Globus pallidus (tissue), 1 donor: ENCODE data around the gene NUP98.
"Not testable (repeated sequence)": the region's sequence is repeated elsewhere in the genome, so short reads cannot be mapped to it uniquely, and the experiment has no call there.

Experiments
- DNase-seq: peaks from one replicate; pipeline ENCODE4 v3.0.0-alpha.2; 2015; ENCODE audit warnings: low spot score

NUP98 gene

DNA sequence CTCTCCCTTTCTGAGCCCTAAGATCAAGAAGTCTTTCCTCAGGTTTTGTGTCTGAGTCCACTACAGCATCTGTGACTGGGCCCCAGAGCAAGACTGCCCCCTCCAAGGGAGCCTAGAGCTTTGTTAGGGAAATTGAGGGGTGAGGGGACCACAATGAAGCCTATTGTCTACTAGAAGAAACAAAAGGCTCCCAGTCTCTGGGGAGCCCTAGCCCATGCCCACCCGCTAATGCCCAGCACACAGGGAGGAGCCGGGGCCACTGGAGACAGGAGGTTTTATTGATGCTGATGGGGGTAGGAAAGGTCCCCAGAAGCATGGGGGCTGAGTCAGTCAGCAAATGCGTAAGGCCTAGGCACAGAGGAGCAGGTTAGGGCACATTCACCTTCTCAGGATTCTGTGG is 29.4 kb upstream of the NUP98 start:
- peak; percentile 98 for DNase-seq

DNA sequence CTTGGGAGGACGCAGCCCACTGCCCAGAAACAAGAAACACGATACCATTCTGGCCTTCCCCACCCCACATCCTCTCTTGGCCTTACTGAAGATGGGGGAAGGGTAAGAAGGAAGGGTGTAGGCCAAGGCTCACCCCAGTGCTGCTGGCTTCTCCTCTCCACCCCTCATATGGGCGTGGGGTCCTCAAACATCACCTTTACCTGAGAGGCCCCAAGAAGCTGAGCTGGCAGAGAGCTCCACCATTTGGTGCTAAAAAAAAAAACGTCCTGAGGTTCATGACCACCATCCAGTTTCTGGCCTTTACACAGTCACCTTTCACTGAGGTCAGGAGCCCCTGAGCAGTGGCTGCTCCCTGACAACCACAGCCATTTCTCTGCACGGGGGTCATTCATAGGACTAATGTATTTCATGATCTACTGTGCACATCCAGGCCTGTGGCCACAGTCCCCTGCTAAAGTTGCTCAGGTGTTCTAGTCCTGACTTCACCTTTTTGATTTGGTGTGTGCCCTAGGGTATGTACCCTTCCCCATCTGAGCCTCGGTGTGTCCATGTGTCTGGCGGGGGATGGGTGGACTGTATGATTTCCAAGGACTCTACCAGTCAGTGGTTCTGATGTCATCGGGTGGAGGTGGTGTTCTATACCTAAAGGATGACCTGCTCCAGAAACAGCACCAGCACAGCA is 28.3 kb upstream of the NUP98 start:
- DNase-seq = no peak

DNA sequence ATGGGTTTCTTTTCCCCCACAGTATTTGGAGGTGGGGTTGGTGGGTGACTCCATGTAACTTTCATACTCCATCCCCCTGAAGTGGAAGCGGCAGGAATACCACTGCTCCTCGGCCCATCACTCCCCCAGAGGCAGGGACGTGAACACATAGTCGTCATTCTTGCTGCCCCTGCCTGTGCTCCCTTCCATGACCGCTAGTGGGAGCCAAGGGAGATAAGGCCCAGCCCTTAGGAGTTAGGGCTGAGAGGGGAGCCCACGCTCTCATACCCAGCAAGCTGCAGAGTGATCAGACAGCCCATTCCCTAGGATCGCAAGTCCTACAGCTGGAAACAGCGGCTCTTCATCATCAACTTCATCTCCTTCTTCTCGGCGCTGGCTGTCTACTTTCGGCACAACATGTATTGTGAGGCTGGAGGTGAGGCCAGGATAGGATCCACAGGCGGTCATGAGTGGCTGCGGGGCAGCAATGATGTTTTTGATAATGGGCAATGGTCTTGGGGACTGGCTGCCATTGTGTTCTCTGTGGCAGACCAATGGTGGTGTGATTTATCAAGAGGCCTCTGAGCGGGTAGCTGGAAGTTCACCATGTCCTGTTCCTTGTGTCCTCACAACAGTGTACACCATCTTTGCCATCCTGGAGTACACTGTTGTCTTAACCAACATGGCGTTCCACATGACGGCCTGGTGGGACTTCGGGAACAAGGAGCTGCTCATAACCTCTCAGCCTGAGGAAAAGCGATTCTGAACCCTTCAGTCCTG is 27.5 kb upstream of the NUP98 start:
- DNase-seq = peak; percentile 86

DNA sequence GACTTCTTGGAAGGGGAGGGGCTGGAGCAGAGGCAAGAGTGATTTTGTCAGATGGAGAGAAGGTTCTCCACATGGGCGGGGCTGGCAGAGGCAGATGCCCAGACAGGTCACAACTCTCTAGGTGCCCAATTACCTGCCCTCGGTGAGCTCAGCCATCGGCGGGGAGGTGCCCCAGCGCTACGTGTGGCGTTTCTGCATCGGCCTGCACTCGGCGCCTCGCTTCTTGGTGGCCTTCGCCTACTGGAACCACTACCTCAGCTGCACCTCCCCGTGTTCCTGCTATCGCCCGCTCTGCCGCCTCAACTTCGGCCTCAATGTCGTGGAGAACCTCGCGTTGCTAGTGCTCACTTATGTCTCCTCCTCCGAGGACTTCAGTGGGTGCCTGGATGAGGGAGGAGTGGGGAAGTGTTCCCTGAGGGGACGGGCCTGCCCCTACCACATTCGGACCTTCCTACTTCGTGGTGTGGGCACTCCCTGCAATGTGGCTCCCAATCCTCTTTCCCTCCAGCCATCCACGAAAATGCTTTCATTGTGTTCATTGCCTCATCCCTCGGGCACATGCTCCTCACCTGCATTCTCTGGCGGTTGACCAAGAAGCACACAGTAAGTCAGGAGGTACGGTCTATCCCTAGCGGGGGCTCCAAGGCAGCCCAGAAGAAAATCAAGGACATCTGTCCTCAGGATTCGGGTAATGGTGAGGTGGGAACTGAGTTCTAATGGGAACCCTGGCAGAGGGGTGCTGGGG is 26.6 kb upstream of the NUP98 start:
- DNase-seq = no peak

DNA sequence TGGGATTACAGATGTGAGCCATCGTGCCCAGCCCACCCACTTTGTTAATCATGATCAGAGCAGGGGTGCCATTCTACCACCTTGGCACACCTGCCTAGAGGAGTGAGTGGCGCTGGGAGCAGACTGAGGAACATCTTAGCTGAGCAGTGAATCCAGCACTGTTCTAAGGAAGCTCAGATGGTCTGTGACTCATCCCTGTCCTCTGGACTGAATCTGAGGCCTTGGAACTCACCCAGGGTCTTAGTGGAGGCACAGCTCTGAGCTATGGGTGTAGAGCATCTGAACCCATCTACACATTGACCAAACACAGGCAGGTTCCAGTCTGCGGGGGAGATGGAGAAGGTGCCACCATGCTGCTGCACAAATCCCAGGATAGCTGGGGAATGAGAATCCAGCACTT is 25.9 kb upstream of the NUP98 start:
- no peak for DNase-seq

DNA sequence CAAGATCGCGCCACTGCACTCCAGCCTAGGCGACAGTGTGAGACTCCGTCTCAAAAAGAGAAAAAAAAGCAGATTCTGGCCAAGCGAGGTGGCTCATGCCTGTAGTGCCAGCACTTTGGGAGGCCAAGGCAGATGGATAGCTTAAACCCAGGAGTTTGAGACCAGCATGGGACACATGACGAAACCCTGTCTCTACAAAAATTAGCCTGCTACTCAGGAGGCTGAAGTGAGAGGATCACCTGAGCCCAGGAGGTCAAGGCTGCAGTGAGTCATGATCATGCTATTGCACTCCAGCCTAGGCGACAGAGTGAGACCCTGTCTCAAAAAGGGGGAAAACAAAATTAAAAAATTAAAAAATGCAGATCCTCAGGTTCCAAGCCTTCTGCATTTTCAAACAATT is 25.0 kb upstream of the NUP98 start:
- no peak for DNase-seq

DNA sequence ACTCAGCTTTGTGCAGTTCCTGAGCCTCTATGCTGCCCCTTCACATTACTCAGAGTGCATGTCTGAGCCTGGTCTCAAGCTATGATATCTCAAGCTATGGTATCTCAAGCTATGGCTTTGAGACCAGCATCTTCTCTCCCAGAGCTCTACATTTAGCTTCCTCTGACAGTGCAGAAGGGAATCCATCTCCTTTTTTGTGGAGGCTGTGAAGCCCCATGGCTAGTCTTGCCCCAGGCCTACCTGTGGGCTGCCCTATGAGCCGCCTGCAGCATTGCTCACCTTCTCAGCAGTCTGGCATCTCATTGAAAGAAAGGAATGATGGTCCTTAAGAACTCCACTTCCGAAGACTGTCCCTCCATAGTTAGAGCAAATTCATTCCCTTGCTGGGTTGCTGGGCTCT is 23.6 kb upstream of the NUP98 start:
- no peak for DNase-seq

DNA sequence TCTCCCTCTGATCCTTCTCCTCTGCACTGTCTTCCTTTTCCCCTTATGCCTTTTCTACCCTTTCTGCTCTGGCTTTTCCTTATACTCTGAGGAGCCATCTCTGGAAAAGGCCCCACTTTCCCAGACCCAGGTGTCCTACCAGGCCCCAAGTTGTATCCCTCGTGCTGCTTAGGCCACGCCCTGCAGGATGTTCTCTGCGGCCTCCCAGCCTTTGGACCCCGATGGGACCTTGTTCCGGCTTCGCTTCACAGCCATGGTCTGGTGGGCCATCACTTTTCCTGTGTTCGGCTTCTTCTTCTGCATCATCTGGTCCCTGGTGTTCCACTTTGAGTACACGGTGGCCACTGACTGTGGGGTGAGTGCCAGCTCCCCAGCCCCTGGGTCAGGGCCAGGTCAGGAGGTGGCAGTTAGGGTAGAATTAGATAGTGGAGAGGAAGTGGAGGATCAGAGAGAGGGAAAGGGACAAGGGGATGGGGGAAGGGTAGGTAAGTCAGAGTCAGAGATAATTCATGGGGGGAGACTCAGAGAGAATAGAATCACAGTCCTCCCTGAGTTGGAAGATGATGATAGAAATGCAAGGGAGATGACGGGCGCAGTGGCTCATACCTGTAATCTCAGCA is 19.9 kb upstream of the NUP98 start:
- no peak for DNase-seq

DNA sequence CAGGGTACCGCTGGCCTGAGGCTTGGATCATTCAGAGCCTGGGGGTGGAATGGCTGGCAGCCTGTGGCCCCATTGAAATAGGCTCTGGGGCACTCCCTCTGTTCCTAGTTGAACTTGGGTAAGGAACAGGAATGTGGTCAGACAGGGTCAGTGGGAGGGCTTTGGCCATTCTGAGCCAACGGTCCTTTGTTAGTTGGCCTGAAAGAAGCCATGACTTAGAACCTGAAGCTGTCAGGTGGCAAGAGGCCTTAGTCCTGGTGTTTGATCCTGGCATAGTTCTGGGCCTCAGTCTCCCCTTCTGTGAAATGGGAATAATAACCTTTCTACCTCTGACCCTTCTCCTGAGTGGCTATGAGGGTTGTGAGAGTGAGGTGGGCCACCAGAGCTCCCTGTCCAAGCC is 19.3 kb upstream of the NUP98 start:
- no peak for DNase-seq

DNA sequence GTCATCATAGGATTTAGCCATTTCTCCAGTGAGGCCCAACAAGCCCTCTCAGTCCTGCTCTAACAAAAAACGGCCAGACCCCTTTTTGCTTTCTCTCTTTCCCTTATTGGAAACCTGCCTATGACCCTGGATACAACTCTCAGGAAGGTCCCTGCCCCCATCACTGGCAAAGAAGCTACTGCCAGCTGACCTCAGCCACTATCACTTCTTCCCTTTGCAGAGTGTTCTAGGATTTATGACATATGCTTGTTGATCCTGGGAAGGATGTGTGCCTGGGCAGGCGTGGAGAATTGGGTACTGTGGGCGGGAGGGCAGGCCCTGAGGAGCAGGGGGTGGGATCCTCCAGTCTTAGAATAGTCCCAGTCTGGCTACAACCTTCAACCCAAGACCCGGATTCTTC is 18.5 kb upstream of the NUP98 start:
- no peak for DNase-seq

DNA sequence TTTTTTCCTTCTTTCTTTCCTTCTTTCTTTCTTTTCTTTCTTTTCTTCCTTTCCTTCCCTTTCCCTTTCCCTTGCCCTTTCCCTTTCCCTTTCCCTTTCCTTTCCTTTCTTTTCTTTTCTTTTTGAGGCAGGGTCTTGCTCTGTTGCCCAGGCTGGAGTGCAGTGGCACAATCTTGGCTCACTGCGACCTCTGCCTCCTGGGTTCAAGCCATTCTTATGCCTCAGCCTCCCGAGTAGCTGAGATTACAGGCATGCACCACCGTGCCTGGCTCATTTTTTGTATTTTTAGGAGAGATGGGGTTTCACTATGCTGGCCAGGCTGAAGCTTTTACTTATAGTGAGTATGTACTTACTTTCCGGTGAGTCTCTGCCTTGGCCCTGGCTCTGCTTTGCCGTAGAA is 17.5 kb upstream of the NUP98 start:
- DNase-seq = not testable (repeated sequence)

DNA sequence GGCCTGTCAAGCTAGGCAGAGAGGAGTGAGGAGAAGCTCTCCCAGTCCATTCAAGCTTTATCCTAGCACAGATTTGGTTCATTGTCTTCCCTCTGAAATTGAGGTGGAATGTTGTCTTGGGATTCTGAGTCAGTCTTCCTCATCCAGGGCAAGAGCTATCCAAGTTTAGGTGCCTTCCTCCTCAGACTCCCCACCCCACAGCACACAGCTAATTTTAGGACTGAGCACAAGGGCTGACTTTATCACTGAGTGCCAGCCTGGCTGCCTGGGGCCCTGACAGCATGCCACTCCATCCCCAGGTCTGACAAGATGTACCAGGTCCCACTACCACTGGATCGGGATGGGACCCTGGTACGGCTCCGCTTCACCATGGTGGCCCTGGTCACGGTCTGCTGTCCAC is 13.6 kb upstream of the NUP98 start:
- no peak for DNase-seq

DNA sequence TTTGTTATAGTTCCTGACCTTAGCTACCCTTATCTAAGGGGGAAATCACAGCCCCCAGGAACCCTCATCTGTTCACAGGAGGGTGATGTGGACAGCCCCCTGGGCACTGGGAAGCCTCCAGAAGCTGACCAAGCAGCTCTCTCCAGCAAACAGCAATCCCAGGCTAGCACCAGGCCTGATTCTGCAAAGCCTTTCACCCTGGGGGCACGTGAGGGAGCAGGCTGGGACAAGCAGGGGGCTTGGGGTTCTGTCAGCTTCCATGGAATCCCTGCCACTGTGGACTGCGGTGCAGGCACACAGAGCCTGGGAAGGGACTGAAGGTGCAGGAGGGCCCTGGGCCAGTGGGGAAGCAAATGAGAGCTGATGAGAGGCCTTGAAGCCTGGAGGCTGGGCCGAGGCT is 13.1 kb upstream of the NUP98 start:
- no peak for DNase-seq

DNA sequence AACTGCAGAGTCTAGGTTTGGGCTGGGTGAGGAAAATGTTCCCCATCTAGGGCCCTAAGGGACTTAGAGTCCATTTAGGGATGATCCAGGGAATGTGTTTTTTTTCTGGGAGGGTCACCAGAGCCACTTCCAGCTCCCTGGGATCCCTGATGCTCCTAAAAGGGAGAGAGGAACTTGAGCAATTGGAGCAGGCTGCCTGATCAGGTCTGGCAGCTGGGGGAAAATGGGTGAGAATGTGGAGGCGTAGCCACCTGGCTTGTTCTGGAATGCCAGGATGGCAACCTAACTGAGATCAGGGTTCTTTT is 12.2 kb upstream of the NUP98 start:
- DNase-seq = no peak

DNA sequence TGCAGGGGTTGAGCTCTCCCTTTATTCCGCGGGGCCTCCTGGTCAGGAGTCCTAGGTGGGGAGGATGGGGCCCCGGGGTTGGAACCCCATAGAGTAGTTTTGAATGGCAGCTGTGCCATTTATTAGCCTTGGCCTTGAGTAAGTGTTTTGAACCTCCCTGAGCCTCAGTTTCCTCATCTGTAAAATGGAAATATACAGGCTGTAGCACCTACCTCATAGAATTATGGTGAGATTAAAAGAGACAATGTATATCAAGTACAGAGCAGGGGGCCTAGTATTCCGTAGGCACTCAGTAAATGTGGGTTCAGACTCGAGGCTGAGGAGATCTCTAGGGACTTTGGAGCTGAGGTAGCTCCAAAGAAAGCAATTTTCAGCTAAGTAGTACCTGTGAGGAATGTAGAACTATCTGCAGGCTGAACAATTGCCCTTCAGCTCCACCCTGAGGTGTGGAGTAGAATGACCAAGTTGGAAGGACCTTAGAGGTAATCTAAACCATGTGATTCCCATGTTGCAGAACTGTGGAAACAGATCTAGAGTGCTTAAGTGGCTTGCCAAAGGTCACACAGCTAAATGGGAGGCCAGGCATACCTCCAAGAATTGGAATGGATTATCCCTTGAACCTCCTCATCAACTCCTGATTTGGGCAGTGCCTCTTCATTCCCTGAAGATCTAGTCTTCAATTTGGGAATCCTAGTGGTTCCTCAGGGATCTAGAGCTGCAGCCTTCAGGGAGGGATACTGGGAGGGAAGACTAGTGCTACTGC is 11.7 kb upstream of the NUP98 start:
- no peak for DNase-seq

DNA sequence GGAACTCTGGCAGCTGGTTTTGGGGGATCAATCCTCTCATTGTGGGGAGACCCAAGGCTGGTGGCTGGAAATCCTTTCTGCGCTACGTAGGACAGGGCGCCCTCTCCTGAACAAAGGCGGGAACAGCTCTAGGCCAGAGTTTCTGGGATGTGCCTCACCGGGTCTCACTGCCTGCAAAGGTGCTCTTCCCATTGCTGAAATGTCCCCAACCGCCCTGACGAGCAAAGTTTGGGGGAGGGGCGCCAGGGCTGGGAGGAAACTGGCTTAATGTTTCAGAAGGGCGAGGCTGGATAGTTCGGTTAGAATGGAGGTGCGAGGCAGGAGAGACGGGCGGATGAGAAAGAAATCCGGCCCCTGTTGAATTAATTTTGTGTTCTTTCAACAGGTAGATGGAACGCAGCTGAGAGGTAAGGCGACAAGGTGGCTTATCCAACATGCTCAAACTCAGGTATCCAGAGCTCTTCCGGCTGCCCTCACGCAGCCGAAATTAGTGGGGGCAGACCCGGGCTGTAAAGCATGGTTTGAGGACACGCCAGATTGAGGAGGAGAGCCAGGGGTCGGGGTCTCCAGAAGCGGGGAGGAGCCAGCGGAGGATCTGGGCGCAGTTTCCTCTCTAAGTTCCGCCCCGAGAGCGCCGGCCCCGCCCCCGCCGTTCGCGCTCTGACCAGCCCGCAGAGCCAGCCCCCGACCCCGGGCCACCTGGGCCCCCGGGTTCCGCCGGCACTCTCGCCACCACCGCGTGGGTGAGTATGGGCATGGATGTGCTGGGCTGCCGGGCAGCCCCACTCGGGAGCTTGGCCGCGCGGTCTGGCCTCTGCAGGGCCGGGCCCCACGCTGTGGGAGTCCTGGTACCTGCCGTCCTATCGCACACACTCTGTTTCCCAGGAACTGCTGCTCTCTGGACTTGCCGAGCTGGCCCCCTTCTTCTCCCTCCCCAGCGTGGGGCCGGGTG is 10.8 kb upstream of the NUP98 start, which contains the start of gene PGAP2:
Gene PGAP2 (plus strand): TSS at position 652 of the 952 bp plus-strand sequence. CDS start 2,700 bp downstream, outside the sequence.
- peak; percentile 53 for DNase-seq

DNA sequence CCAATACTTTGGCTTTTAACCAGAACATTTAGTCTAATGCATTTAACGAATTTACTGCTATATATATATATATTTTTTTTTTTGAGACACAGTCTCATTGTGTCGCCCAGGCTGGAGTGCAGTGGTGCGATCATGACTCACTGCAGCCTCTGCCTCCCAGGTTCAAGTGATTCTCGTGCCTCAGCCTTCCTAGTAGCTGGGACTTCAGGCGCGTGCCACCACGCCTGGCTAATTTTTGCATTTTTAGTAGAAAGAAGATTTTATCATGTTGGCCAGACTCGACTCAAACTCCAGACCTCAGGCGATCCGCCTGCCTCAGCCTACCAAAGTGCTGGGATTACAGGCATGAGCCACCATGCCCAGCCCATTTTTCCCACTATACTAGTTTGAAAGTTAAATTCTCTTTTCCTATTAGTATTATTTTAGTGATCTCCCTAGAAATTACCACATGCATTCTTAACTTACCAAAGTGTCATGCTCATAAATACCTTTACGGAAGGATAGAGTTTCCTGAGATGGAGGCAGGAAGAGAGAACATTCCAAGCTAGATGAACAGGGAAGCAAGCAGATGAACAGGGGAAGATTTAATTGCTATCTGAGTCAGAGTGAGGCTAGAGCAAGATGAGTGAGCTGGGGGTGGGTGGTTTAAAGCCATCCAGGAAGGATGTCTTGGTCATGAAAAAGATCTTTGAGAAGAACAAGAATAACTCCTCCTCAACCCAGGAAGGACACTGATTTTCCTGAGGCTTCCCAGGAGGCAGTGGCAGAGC is 6.6 kb upstream of the NUP98 start:
- no peak for DNase-seq

DNA sequence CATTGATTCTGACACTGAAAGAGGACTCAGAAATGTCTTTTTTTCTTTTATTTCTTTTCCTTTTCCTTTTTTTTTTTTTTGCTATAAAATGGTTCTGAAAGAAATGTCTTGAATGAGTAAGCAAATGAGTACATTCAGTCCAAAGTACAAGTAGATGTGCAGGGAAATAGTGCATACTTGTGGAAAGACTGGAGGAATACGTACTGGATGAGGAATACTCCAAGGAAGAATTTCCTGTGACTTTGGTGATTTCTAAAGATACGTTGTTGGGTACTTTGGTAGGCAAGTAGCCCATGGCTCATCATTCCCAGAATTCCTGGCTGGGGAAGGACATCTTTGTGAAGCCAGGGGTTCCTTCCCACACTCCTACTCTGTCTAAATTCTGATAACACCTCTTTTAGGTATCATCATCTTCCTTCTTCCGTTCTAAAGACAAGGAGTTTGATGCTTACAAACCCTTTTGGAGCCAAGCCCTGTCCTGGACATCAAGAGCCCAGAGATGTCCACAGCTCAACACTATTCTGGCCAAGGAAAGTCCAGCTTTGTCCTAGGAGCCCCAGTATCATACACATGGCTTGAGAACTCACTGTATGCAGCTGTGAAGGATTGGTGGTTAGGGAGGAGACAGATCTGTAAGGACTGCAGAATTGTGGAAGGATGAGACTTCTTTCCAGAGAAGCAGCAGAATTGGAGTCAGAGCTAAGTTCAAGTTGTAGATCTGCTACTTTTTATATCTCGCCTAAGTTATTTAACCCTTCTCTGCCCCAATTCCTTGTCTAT is 4.8 kb upstream of the NUP98 start:
- no peak for DNase-seq

DNA sequence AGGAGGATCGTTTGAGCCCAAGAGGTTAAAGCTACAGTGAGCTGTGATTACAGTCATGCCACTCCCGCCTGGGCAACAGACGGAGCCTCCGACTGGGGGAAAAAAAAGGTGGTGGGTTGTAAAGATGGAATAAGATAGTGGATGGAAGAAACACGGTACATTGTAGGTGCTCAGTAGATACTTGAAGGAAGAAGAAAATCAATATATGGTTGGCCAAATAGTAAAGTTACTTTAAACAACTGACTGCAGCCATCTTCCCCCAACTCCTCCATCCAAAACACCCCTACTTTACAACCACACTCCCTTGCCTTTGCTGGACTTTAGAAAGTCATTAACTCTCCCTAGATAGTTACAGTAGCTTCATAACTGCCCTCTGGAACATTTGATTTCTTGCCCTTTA is 2.5 kb upstream of the NUP98 start:
- DNase-seq = no peak
